HepG2 (cell line): Measurements from ENCODE around the gene PHAX. TPM values are rescaled to one million over a fixed set of nuclear protein-coding genes. Genes with fewer than 3 reads are reported as not detected.
A peak's percentile ranks its signal among the peaks of the same experiment; 100 is the strongest.

ENCODE experiments used
- ARHGAP35 ChIP-seq: sonication (generic); formaldehyde crosslinking; IDR thresholded peaks from 2 replicates; pipeline ENCODE4 v1.9.0; 2022; ENCODE audit warnings: mild to moderate bottlenecking, inconsistent platforms, moderate library complexity, missing genetic modification reagents, borderline replicate concordance
- ARID5B ChIP-seq: IDR thresholded peaks from 2 replicates; pipeline ENCODE4 v1.4.0; 2020; ENCODE audit warnings: mild to moderate bottlenecking, missing genetic modification reagents
- CEBPG ChIP-seq: IDR thresholded peaks from 2 replicates; pipeline ENCODE4 v1.6.1; 2016
- FOXA3 ChIP-seq: IDR thresholded peaks from 2 replicates; pipeline ENCODE4 v1.6.1; 2016; ENCODE audit warnings: missing genetic modification reagents, missing compliant biosample characterization
- FOXP4 ChIP-seq: sonication (generic); formaldehyde crosslinking; IDR thresholded peaks from 2 replicates; pipeline ENCODE4 v1.4.0; 2020; ENCODE audit warnings: missing genetic modification reagents
- GATAD2A ChIP-seq: IDR thresholded peaks from 2 replicates; pipeline ENCODE4 v1.6.1; 2016
- HINFP ChIP-seq: sonication (generic); formaldehyde crosslinking; IDR thresholded peaks from 2 replicates; pipeline ENCODE4 v1.4.0; 2020; ENCODE audit warnings: low read depth, mild to moderate bottlenecking, missing genetic modification reagents
- HMGA1 ChIP-seq: sonication (generic); formaldehyde crosslinking; conservative IDR thresholded peaks from 2 replicates; pipeline ENCODE4 v1.4.0; 2020; ENCODE audit warnings: missing genetic modification reagents
- ISL2 ChIP-seq: sonication (generic); formaldehyde crosslinking; IDR thresholded peaks from 2 replicates; pipeline ENCODE4 v1.5.0; 2020; ENCODE audit warnings: missing genetic modification reagents
- LCORL ChIP-seq, 2 experiments: fragments of 450-650 bp in 1 of 2; sonication (generic) in 1 of 2; formaldehyde crosslinking in 1 of 2; IDR thresholded peaks; 2 replicates each; pipeline versions ENCODE4 v1.5.0 to v1.6.1; 2017 to 2020; ENCODE audit warnings: antibody characterized with exemption in 1 of 2, missing genetic modification reagents in 1 of 2
- NCOA2 ChIP-seq: sonication (generic); formaldehyde crosslinking; IDR thresholded peaks from 2 replicates; pipeline ENCODE4 v1.8.0; 2022; ENCODE audit warnings: inconsistent platforms
- RBM22 ChIP-seq: fragments of 200-400 bp; formaldehyde crosslinking; optimal IDR thresholded peaks from 2 replicates; pipeline ENCODE3; 2017; ENCODE audit warnings: mild to moderate bottlenecking, low read length, moderate library complexity
- RFXAP ChIP-seq: sonication (generic); formaldehyde crosslinking; IDR thresholded peaks from 2 replicates; pipeline ENCODE4 v1.4.0; 2020; ENCODE audit warnings: missing genetic modification reagents, borderline replicate concordance
- TGIF2 ChIP-seq: IDR thresholded peaks from 2 replicates; pipeline ENCODE4 v1.6.1; 2016; ENCODE audit warnings: control low read depth, missing compliant biosample characterization
- THAP8 ChIP-seq: sonication (generic); formaldehyde crosslinking; IDR thresholded peaks from 2 replicates; pipeline ENCODE4 v1.5.1; 2020; ENCODE audit warnings: missing genetic modification reagents, mild to moderate bottlenecking, borderline replicate concordance
- WIZ ChIP-seq: sonication (generic); formaldehyde crosslinking; IDR thresholded peaks from 2 replicates; pipeline ENCODE4 v1.5.1; 2020; ENCODE audit warnings: mild to moderate bottlenecking, missing genetic modification reagents
- ZNF329 ChIP-seq: sonication (generic); formaldehyde crosslinking; IDR thresholded peaks from 2 replicates; pipeline ENCODE4 v1.9.0; 2021; ENCODE audit warnings: low read depth, mild to moderate bottlenecking, missing genetic modification reagents
- ZNF644 ChIP-seq: IDR thresholded peaks from 2 replicates; pipeline ENCODE4 v1.6.1; 2016; ENCODE audit warnings: low read depth
- ZSCAN22 ChIP-seq: sonication (generic); formaldehyde crosslinking; IDR thresholded peaks from 2 replicates; pipeline ENCODE4 v1.4.0; 2020; ENCODE audit warnings: mild to moderate bottlenecking, missing genetic modification reagents
- polyA plus RNA-seq, 8 experiments: library from polyadenylated mRNA; depleted of rRNA in 3 of 8; stranded (reverse) in 7 of 8; unstranded in 1 of 8; fragments of >200 nt; fragmentation: Illumina TruSeq in 4 of 8; extraction: Trizol in 4 of 8; gene quantifications; 2 replicates each; pipeline versions ENCODE4 v1.2.1 to v1.2.3, GENCODE V29; 2011 to 2016; ENCODE audit warnings: low read depth in 4 of 8, missing spikeins in 1 of 8, mixed read lengths in 1 of 8; ENCODE audit not compliant: insufficient read depth in 1 of 8
- total RNA-seq, 5 experiments: library from RNA; depleted of rRNA; stranded (reverse); fragments of >200 nt; fragmentation: Illumina TruSeq; extraction: Trizol; gene quantifications; 2 replicates each; pipeline ENCODE4 v1.2.3, GENCODE V29; 2016; ENCODE audit warnings: low read depth in 1 of 5
- TF ChIP-seq, protein P1 (sequence below): IDR thresholded peaks from 2 replicates; pipeline ENCODE4 v1.6.1; 2016
- TF ChIP-seq, protein P2 (sequence below): fragments of 450-650 bp; IDR thresholded peaks from 2 replicates; pipeline ENCODE4 v1.6.1; 2016

PHAX gene
- total and polyA plus RNA-seq, 2 of the 13 experiments (the other 11 are each of a cell fraction or from before 2014, with no cell fraction given): 20.0 to 59.7 TPM

GRCh38 chr5:126650463-126650862 is 49.7 kb downstream of the PHAX start (continued):
- TF ChIP-seq RFXAP (CRISPR knock-in tag) (peak; percentile 28; the same call in 1 of the 2 replicates), RBM22 (no peak), WIZ (CRISPR knock-in tag) (no peak), CEBPG (CRISPR knock-in tag) (peak; percentile 58), ZNF329 (no peak), ARID5B (CRISPR knock-in tag) (peak; percentile 77), GATAD2A (CRISPR knock-in tag) (peak; percentile 62; the same call in 1 of the 2 replicates), FOXA3 (CRISPR knock-in tag) (peak; percentile 52; the same call in 1 of the 2 replicates), ISL2 (CRISPR knock-in tag) (peak; percentile 42; the same call in 1 of the 2 replicates), HINFP (CRISPR knock-in tag) (no peak), TGIF2 (no peak), HMGA1 (CRISPR knock-in tag) (no peak), ZNF644 (CRISPR knock-in tag) (no peak), NCOA2 (CRISPR knock-in tag) (peak; percentile 15; the same call in 1 of the 2 replicates), ARHGAP35 (no peak), ZSCAN22 (no peak), THAP8 (CRISPR knock-in tag) (no peak), LCORL (IDR thresholded peaks at IDR 0.05) (no peak), LCORL (CRISPR knock-in tag; IDR thresholded peaks at IDR 0.05) (no peak), FOXP4 (CRISPR knock-in tag) (peak; percentile 40)
- TF ChIP-seq, protein P1, sequence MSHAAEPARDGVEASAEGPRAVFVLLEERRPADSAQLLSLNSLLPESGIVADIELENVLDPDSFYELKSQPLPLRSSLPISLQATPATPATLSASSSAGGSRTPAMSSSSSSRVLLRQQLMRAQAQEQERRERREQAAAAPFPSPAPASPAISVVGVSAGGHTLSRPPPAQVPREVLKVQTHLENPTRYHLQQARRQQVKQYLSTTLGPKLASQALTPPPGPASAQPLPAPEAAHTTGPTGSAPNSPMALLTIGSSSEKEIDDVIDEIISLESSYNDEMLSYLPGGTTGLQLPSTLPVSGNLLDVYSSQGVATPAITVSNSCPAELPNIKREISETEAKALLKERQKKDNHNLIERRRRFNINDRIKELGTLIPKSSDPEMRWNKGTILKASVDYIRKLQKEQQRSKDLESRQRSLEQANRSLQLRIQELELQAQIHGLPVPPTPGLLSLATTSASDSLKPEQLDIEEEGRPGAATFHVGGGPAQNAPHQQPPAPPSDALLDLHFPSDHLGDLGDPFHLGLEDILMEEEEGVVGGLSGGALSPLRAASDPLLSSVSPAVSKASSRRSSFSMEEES (CRISPR knock-in tag): no peak
- TF ChIP-seq, protein P2, sequence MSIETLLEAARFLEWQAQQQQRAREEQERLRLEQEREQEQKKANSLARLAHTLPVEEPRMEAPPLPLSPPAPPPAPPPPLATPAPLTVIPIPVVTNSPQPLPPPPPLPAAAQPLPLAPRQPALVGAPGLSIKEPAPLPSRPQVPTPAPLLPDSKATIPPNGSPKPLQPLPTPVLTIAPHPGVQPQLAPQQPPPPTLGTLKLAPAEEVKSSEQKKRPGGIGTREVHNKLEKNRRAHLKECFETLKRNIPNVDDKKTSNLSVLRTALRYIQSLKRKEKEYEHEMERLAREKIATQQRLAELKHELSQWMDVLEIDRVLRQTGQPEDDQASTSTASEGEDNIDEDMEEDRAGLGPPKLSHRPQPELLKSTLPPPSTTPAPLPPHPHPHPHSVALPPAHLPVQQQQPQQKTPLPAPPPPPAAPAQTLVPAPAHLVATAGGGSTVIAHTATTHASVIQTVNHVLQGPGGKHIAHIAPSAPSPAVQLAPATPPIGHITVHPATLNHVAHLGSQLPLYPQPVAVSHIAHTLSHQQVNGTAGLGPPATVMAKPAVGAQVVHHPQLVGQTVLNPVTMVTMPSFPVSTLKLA: no peak
